HCT116 (cell line): ENCODE data around the gene HS6ST3.

Experiments used
- CTCF ChIP-seq, 3 experiments: fragments of 200-600 bp in 1 of 3; sonication (generic) in 1 of 3; IDR thresholded peaks in 2 of 3; conservative IDR thresholded peaks in 1 of 3; 2 replicates each; pipeline ENCODE4 v1.5.1; 2012 to 2017; ENCODE audit warnings: low read depth in 2 of 3, low read length in 2 of 3, antibody characterized with exemption in 1 of 3, borderline replicate concordance in 1 of 3, control low read depth in 1 of 3, mild to moderate bottlenecking in 1 of 3, mixed read lengths in 1 of 3, mixed run types in 1 of 3, moderate library complexity in 1 of 3; ENCODE audit not compliant: insufficient read depth in 1 of 3
- EZH2phosphoT487 ChIP-seq: fragments of 200-600 bp; IDR thresholded peaks from 2 replicates; pipeline ENCODE4 v1.6.1; 2018; ENCODE audit warnings: antibody characterized with exemption, borderline replicate concordance
- POLR2A ChIP-seq: IDR thresholded peaks from 2 replicates; pipeline ENCODE4 v1.7.0; 2011; ENCODE audit warnings: borderline replicate concordance; ENCODE audit not compliant: insufficient read depth, insufficient read length; ENCODE audit errors: extremely low read depth
- REST ChIP-seq: IDR thresholded peaks from 2 replicates; pipeline ENCODE4 v1.6.1; 2012; ENCODE audit warnings: low read depth

GRCh38 chr13:96686286-96686685, 596.4 kb downstream of the HS6ST3 start:
- TF ChIP-seq CTCF (IDR thresholded peaks at IDR 0.05 in 2 of 3, conservative IDR thresholded peaks at IDR 0.05 in 1 of 3; ENCODE audit: borderline replicate concordance in 1 of 3, insufficient read depth in 1 of 3, low read depth in 2 of 3, low read length in 2 of 3), result no peak
- no peak for TF ChIP-seq REST
- TF ChIP-seq POLR2A, result no peak
- TF ChIP-seq EZH2phosphoT487, result no peak
